WTC11 (cell line): ENCODE data around the gene OR3A3.

Experiments used
- GABPB1 ChIP-seq: sonication (generic); formaldehyde crosslinking; IDR thresholded peaks from 2 replicates; pipeline ENCODE4 v1.8.1; 2023; ENCODE audit warnings: mild to moderate bottlenecking, missing genetic modification reagents
- JAZF1 ChIP-seq: fragments of 250-450 bp; sonication (Bioruptor Pico); IDR thresholded peaks from 2 replicates; pipeline ENCODE4 v1.9.0; 2021; ENCODE audit warnings: moderate library complexity, mild to moderate bottlenecking, inconsistent platforms
- KAT7 ChIP-seq: sonication (generic); formaldehyde crosslinking; IDR thresholded peaks from 2 replicates; pipeline ENCODE4 v1.8.1; 2023; ENCODE audit warnings: missing genetic modification reagents, mild to moderate bottlenecking, borderline replicate concordance
- SMAD3 ChIP-seq: sonication (generic); formaldehyde crosslinking; IDR thresholded peaks from 2 replicates; pipeline ENCODE4 v1.8.0; 2022; ENCODE audit warnings: missing genetic modification reagents, mild to moderate bottlenecking, borderline replicate concordance
- SP1 ChIP-seq: sonication (generic); formaldehyde crosslinking; conservative IDR thresholded peaks from 2 replicates; pipeline ENCODE4 v1.8.1; 2022; ENCODE audit warnings: missing genetic modification reagents
- ZNF263 ChIP-seq: sonication (generic); formaldehyde crosslinking; IDR thresholded peaks from 2 replicates; pipeline ENCODE4 v1.8.1; 2022; ENCODE audit warnings: low read depth, mild to moderate bottlenecking, moderate library complexity, missing genetic modification reagents
- TF ChIP-seq, protein P1 (sequence below): fragments of 200-600 bp; IDR thresholded peaks from 2 replicates; pipeline ENCODE4 v1.8.0; 2022; ENCODE audit warnings: antibody characterized with exemption
- TF ChIP-seq, protein P2 (sequence below): sonication (generic); formaldehyde crosslinking; IDR thresholded peaks from 2 replicates; pipeline ENCODE4 v1.8.0; 2022; ENCODE audit warnings: mild to moderate bottlenecking, missing genetic modification reagents
- TF ChIP-seq, protein P3 (sequence below): sonication (generic); formaldehyde crosslinking; IDR thresholded peaks from 2 replicates; pipeline ENCODE4 v1.8.1; 2022; ENCODE audit warnings: low read depth, missing genetic modification reagents, borderline replicate concordance
- TF ChIP-seq, protein P4 (sequence below): sonication (generic); formaldehyde crosslinking; IDR thresholded peaks from 2 replicates; pipeline ENCODE4 v1.8.1; 2022; ENCODE audit warnings: low read depth, mild to moderate bottlenecking, moderate library complexity, missing genetic modification reagents, borderline replicate concordance

DNA sequence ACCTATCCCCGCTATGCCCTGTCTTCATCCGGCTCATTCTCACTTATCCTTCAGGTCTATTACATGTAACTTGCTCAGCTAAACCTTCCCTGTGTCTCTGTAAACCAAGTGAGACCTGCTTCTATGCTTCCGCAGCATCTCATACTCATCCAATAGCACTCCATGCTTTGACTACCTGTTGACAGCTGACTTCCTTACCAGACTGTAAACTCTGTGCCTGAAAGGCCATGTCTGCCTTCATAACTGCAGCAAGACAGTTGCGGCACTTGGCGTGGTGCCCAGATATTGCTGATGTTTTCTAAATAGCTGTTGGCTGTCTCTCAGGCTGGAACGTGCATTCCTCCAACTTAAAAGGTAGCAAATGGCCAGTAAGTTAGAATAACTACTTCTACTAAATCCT lies 11.1 kb upstream of the OR3A3 start:
- TF ChIP-seq JAZF1 (CRISPR knock-in tag), result no peak
- TF ChIP-seq, protein P1, sequence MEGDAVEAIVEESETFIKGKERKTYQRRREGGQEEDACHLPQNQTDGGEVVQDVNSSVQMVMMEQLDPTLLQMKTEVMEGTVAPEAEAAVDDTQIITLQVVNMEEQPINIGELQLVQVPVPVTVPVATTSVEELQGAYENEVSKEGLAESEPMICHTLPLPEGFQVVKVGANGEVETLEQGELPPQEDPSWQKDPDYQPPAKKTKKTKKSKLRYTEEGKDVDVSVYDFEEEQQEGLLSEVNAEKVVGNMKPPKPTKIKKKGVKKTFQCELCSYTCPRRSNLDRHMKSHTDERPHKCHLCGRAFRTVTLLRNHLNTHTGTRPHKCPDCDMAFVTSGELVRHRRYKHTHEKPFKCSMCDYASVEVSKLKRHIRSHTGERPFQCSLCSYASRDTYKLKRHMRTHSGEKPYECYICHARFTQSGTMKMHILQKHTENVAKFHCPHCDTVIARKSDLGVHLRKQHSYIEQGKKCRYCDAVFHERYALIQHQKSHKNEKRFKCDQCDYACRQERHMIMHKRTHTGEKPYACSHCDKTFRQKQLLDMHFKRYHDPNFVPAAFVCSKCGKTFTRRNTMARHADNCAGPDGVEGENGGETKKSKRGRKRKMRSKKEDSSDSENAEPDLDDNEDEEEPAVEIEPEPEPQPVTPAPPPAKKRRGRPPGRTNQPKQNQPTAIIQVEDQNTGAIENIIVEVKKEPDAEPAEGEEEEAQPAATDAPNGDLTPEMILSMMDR, result no peak
- TF ChIP-seq, protein P2, sequence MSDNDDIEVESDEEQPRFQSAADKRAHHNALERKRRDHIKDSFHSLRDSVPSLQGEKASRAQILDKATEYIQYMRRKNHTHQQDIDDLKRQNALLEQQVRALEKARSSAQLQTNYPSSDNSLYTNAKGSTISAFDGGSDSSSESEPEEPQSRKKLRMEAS (CRISPR knock-in tag), result no peak
- TF ChIP-seq KAT7, result no peak
- TF ChIP-seq ZNF263 (CRISPR knock-in tag), result no peak
- TF ChIP-seq, protein P3, sequence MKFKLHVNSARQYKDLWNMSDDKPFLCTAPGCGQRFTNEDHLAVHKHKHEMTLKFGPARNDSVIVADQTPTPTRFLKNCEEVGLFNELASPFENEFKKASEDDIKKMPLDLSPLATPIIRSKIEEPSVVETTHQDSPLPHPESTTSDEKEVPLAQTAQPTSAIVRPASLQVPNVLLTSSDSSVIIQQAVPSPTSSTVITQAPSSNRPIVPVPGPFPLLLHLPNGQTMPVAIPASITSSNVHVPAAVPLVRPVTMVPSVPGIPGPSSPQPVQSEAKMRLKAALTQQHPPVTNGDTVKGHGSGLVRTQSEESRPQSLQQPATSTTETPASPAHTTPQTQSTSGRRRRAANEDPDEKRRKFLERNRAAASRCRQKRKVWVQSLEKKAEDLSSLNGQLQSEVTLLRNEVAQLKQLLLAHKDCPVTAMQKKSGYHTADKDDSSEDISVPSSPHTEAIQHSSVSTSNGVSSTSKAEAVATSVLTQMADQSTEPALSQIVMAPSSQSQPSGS (CRISPR knock-in tag), result no peak
- TF ChIP-seq GABPB1 (CRISPR knock-in tag), result no peak
- no peak for TF ChIP-seq SMAD3 (CRISPR knock-in tag)
- no peak for TF ChIP-seq SP1 (CRISPR knock-in tag)
- TF ChIP-seq, protein P4, sequence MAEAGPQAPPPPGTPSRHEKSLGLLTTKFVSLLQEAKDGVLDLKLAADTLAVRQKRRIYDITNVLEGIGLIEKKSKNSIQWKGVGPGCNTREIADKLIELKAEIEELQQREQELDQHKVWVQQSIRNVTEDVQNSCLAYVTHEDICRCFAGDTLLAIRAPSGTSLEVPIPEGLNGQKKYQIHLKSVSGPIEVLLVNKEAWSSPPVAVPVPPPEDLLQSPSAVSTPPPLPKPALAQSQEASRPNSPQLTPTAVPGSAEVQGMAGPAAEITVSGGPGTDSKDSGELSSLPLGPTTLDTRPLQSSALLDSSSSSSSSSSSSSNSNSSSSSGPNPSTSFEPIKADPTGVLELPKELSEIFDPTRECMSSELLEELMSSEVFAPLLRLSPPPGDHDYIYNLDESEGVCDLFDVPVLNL (CRISPR knock-in tag), result no peak
